Measurements from ENCODE around the gene ARID3B.
A peak's percentile ranks its signal among the peaks of the same experiment; 100 is the strongest.
"Not testable (repeated sequence)": the region's sequence is repeated elsewhere in the genome, so short reads cannot be mapped to it uniquely, and the experiment has no call there.

Gene ARID3B

DNA sequence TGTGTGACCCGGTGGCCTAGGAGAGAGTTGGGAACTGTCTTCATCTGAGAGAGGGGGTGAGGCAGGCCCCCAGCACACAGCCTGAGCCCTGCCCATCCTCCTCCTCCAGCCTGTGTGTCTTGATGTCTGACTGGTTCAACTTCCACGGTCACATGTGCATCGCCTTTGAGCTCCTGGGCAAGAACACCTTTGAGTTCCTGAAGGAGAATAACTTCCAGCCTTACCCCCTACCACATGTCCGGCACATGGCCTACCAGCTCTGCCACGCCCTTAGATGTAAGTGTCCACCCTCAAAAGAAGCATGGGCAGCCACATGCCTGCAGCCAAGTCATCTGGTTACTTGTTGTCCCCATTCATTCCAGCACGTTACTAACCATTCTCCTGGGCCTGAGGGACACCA lies 84.7 kb downstream of the ARID3B start:
- no peak for DNase-seq

DNA sequence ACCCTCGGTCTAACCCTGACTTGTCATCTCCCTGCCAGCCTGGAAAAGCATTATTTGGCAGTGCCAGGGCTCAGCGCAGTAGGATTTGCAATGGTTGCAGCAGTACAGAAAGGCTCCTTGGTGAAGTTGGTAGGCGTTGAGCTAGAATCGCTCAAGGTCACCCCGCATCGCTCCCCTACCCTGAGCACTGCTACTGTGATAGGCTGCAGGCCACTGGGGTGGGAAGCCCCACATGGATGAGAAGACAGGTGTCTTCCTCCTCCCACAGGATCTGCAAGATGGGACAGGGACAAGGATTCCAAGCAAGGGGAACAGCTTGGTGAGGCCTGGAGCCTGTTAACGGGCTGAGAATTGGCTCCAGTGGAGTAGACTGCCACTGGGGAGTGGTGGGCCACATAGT lies 85.3 kb downstream of the ARID3B start:
- no peak for DNase-seq

DNA sequence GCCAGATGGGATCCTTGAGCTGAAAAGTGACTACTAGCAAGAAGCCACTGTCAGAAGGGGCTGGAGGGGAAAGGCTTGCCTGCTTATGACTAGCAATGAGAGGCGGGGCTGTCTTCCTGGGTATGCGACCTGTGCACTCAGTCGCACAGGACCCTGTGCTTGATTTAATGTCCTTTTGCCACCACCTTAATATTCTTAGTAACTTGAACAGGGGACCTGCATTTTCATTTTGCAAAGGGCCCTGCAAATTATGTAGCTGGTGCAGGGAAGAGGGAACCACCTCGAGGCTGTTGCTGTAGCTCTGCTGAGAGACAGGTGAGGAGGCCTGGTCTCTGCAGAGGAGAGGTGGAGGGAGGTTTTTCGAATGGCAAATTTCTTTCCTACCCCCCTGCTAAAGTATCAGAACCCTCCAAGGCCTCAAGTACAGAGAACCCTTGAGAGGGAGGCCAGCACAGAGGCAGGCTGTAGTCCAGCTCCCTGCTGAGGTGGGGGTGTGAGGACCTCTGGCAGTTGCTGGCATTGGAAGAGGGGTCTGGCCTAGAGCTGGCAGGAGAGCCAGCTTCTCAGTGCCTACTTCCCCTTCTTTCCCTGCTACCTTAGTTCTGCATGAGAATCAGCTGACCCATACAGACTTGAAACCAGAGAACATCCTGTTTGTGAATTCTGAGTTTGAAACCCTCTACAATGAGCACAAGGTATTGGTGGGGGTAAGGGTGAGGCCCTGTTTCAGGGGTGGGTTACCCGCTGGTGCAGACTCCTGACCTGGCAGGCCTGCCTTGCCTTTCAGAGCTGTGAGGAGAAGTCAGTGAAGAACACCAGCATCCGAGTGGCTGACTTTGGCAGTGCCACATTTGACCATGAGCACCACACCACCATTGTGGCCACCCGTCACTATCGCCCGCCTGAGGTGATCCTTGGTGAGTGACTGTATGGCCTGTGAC lies 86.0 kb downstream of the ARID3B start:
- no peak for DNase-seq

DNA sequence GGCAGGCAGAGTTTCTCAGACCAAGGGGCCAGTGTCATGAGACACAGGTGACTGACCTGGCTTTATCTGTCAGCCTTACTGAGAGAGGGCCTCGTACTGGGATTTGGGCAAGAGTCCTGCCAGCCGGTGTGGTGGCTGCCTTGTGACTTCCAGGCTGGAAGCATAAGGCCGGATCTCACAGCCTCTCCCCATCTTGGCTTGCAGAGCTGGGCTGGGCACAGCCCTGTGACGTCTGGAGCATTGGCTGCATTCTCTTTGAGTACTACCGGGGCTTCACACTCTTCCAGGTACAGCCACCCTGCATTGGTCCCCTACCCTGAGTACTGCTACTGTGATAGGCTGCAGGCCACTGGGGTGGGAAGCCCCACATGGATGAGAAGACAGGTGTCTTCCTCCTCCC lies 86.7 kb downstream of the ARID3B start:
- no peak for DNase-seq

DNA sequence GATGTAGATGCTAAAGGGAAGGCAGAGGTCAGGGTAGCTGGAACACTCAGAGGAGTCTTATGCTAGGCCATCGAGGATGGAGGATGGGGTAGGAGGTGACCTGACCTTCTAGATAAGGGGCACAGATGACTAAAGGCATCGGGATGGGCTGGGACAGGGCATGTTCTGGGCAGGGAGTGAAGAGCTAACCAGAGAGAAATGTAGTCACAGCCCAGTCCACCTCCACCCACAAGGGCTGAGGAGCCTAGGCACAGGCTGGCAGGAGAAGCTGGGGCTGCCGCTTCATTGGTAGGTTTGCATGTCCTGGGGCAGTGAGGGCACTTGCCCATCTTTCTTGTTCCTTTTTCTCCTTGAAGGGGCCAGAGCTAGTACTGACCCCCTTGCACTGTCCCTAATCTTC lies 87.2 kb downstream of the ARID3B start:
- DNase-seq = no peak

DNA sequence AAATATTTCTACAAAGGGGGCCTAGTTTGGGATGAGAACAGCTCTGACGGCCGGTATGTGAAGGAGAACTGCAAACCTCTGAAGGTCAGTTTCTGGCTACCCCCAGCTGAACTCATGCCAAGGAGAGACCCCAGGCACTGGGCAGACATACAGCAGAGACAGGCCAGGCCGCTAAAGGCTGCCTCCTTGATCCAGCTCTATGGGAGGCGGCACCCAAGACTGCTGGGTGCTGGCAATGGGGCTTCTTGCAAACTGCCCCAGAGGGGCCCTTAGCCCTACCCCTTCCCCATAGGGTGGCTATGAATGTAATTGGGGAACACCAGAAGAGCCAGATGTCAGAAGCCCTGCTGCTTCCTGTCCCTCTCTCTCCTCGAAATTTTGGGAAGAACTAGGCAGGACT lies 87.9 kb downstream of the ARID3B start:
- DNase-seq = no peak

DNA sequence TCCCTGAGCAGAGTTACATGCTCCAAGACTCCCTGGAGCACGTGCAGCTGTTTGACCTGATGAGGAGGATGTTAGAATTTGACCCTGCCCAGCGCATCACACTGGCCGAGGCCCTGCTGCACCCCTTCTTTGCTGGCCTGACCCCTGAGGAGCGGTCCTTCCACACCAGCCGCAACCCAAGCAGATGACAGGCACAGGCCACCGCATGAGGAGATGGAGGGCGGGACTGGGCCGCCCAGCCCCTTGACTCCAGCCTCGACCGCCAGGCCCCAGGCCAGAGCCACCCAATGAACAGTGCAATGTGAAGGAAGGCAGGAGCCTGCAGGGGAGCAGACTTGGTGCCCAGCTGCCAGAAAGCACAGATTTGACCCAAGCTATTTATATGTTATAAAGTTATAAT lies 88.7 kb downstream of the ARID3B start:
- DNase-seq = not testable (repeated sequence)

DNA sequence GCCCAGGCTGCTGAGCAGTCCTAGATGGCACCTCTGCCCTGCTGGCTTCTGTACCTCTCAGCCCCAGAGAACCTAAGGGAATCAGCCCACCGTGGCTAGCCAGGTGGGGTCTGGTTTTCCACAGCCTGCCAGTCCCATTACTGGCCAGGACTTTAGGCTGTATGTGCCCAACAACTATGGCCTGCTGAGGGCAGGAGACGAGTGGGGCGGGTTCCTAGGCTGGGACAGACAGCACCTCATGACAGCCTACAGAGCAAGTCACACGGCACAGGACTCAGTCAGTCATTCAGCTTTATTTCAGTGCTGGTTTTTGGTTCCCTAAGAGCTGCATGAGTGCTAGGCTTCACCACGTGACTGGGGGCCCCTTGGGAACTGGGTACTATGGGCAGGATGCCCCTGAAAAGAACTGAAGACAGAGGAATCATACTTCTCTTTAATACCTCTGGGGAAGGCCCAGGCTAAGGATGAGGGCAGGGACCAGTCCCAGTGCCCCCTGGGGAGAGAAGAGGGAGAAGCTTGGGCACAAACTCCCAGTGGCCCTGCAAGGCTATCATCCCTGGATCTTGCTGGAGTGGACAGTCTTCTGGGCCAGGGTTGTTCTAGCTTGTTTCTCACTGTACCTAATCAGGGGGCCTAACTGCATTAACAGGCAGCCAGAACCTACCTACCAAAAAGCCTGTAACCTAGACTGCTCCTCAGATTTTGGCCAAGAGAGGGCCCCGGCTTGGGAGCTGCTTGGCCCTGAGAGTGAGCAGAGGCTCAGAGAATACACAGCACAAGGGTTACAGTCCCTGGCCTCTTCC lies 89.5 kb downstream of the ARID3B start:
- no peak for DNase-seq

DNA sequence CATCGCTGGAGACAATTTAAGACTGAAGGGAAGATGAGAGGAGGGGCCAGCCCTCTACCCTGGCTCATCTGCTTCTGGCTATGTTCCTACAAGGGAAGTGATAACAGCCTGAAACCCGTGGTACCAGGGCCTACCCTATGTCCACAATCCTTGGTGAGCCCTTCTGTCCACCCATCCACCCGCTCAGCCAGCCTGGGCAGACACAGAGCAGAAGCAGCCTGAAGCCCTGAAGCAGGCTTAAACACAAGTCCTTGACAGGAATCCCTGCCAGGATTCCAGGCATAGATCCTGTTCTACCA lies 90.0 kb downstream of the ARID3B start:
- no peak for DNase-seq

DNA sequence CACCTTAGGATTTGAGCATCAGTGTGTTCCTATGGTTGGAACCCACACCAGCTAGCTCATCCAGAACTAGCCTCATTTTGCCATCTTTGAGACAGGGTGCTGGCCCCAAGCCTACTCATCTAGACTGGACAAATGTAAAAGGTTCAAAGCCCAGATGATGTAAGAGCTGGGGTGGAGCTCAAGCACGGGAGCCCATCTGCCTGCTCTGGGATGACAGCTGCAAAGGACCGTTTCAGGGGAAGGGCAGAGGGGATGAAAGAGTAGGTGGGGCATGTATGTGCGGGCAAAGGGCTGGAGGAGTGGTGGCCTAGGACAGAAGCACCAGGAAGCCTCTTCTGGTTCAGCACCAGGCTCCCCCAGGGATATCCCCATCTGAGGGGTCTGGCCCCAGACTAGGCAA lies 90.4 kb downstream of the ARID3B start:
- DNase-seq = no peak

DNA sequence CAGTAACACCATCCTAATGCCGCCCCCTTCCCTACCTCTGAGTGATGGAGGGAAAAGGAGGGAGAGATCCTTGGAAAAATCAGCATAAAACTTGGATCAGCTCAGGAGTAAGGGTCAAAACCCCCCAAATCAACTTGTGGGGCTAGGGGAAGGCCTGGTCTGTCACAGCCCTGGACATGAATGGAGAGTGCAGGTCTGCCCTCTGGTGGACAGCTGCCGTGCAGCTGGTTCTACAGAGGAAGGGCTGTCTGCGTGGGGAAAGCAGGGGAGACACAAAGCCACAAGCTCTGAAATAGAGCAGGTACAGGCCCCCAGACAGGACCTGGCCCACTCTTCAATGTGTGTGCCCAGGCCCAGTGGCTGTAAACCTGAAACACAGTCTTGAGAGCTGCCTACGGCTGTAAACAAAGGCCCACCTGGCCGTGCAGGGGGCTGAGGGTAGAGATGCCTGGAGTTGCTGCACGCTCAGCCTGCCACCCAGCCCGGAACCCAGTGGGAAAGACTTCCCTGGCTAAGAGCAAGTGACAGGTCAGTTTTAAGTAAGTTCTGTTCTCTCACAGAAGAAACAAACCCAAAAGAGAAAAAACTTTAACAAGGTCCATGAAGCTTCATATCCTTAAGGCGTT lies 91.0 kb downstream of the ARID3B start:
- peak; percentile 43 for DNase-seq

DNA sequence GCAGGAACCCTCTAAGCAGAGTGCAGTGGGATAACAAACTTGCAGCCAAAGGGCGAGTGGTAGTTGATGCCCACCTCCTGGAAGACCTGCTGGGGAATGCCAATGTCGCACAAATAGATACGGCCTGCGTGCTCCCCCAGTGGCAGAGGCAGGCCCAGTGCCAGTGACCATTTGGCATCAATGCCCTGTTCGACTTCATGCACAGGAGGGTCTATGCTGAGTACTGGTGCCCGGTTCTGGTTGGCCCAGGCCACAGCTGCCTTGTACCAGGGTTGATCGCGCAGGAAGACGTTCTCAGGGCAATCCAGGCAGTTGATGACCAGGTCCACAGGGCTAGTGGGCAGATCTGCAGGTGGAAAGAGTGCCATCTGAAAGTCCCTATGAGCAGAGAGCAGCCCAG lies 91.6 kb downstream of the ARID3B start:
- no peak for DNase-seq

DNA sequence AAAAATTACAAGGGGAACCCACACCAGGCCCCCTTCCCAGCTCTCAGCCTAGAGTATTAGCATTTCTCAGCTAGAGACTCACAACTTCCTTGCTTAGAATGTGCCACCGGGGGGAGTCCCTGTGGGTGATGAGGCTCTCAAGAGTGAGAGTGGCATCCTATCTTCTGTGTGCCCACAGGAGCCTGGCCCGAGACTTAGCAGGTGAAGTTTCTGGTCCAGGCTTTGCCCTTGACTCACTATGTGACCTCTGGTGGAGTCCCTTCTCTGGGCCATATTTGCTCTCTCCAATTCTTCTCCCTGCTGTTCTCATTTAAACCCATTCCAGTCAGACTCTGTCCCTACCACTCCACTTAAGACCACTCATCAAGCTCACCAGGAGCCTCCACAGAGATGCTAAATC lies 92.8 kb downstream of the ARID3B start:
- DNase-seq = no peak

DNA sequence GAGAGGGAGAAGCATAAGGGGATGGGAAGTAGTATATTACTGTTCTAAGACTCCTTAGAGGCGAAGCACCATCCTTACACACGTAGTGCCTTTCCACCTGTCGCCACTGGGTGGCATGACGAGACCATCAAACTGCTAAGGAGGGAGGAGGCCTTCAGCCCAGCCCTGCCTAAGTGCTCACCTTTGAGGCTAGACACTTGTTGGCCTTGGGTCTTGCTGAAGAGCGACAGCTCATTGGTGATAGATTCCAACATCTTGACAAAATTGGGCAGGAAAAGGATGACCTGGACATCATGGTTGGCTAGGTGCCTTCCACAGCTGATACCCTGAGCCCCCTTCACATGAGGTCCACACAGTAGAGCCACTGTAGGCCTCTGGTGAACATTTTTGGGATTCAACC lies 94.2 kb downstream of the ARID3B start:
- DNase-seq = peak; percentile 59

DNA sequence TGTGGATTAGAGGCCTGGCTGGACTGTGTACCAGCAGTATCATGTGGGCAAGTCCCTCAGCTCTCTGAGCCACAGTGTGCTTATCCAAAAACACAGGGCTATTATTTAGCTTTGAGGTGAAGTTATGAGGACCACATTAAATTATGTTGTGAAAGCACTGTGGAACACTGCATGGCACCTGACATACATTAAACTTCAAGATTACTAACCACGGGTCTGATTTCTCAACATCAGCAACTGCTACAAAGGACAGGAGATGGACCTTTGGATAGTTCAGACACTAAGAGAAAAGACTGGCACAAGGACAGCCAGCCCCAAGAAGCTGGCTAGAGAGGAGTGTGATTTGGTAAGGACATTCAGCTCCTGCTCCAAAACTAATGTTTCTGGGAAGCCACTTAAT lies 96.0 kb downstream of the ARID3B start:
- DNase-seq = no peak

DNA sequence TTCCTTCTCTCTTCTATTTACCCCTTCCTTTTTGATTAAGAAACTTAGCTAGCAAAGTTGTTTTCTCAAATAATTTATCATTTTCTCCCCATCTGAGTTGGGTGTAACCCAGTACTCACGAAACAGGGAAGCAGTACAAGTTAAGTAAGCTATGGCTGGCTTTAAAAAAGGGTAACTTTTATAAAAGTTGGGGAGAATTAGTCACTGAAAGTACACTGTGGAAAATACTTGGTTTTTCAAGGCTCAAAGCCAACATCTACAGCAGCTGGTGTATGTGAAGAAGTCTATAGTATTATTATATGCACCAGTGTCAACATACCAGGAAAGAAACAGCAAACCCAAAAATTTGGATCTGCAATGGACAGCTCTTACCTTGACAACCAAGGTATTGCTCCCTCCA lies 100.1 kb downstream of the ARID3B start:
- DNase-seq = no peak

DNA sequence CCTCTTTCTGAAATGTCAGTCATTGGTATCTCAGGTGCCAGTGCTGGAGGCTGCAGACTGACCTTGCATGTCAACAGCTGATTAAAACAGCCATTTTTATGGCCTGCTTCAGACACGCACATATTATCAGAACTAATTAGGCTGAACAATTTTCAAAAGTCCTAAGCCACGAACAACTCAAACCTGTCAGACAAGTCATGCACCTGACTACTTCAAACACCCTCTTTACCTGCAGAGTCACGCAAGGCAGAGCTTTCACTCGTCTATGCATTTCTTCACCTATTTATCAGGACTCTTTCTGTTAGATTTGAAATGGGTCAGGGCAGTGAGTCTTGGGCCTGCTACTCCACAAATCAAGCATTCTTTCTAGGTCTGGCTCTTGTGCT lies 101.3 kb downstream of the ARID3B start:
- no peak for DNase-seq

DNA sequence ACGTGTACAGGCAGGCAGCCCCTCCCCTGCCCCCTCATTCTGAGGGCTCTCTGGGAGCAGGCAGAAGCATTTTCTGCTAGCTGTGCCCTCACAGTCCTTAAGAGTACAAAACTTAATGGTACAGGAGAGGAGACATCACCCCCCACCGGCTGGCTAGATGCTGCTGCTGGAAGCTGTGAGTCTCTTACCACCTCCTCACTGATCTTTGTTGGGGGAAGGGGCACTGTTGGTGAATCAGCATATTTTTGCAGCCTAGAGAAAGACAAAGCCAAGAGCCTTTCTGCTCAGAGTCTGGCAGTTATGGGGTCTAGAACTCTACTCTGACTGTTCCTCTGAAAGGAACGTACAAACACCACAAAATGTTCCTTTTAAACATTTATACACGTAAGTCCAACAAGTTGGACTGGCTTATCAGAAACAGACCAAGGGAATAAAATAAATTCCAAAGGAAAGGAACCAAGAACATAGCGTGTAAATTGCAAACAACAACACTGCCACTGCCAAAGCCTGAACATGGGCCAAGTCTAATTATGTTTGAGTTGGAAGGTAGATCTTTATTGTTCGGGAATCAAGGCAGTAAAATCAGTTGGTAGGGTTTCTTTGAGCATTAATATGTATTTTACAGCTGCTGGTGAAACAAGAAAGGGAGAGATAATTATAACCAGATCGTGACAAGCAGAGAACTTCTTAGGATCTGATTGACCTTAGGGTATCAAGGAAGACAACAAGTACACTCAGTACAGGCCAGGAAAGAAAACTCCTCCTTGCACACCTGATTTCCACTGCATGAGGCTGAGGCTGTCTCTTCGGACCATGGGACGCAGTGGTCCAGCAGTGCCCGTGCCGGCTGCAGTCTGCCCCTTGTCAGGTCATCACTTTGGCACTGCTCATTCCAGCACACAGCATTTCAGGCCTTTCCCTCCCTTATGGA lies 102.0 kb downstream of the ARID3B start:
- peak; percentile 21 for DNase-seq

DNA sequence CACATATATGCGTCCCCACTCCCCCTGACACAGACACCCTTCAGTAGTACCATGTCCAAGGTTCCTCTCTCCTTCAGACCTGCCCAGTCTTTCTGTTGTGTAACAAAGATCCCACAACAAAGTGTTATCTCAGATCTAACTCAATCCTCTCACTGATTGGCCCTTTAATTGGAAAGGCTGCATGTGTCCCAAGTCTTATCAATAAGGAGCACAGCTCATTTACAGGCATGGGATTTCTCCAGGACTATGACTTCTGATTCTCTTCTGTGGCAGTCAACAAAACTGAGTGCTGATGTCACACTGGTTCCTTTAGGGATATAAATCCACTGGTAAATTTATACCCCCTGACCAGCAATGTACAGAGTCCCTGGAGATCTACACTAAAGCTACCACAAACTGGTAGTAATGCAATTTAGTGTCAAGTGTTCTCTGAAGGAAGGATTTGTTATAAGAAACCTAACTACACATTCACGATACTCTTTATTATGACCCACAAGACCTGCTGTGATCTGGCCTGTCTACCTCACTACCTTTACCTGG lies 102.7 kb downstream of the ARID3B start:
- no peak for DNase-seq

DNA sequence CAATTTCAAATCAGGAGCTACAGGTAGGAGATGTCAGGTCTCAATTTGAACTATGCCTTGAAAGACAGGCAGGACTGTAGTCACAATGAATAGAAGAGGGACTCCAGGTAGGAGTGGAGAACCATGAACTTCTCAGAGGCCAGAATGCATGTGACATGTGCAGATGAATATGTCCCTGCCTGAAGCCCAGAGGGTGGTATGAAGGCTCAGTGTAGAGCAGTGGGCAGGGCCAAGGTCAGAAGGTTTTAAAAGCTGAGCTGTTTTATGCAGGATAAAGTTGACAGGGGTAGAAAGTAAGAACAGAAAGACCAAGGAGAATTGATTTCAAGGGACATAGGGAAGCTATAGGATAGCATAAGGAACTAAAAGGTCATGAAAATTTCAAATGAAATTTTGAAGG lies 105.5 kb downstream of the ARID3B start:
- no peak for DNase-seq
